Mesenchymal stem cell (in vitro differentiated cells and primary cell): ENCODE results near the gene L3MBTL3.

ENCODE experiments used
- DNase-seq: peaks from one replicate; pipeline ENCODE4 v3.0.0-alpha.2; 2013
- H2AFZ ChIP-seq: one replicate; pipeline ENCODE4 v1.6.1; 2013; ENCODE audit warnings: low read depth, mild to moderate bottlenecking, control low read depth, inconsistent platforms, low read length, moderate library complexity
- H2AK5ac ChIP-seq: 2 replicates; pipeline ENCODE4 v1.6.1; 2013; ENCODE audit warnings: low read length, moderate library complexity, mild to moderate bottlenecking, inconsistent platforms; ENCODE audit not compliant: severe bottlenecking
- H2BK120ac ChIP-seq: one replicate; pipeline ENCODE4 v1.6.1; 2013; ENCODE audit warnings: low read depth, mild to moderate bottlenecking, inconsistent platforms, low read length, moderate library complexity
- H2BK12ac ChIP-seq, 2 experiments: one replicate each; pipeline ENCODE4 v1.6.1; 2013; ENCODE audit warnings: inconsistent platforms in 2 of 2, low read length in 2 of 2, mild to moderate bottlenecking in 2 of 2, moderate library complexity in 2 of 2, control low read depth in 1 of 2
- H2BK15ac ChIP-seq: one replicate; pipeline ENCODE4 v1.6.1; 2013; ENCODE audit warnings: mild to moderate bottlenecking, low read depth, inconsistent platforms; ENCODE audit not compliant: poor library complexity, severe bottlenecking
- H2BK5ac ChIP-seq: 2 replicates; pipeline ENCODE4 v1.6.1; 2013; ENCODE audit warnings: low read depth, mild to moderate bottlenecking, low read length, control low read depth, inconsistent platforms; ENCODE audit not compliant: poor library complexity, severe bottlenecking
- H3K14ac ChIP-seq, 2 experiments: one replicate each; pipeline ENCODE4 v1.6.1; 2013; ENCODE audit warnings: inconsistent platforms in 2 of 2, low read length in 2 of 2, control low read depth in 1 of 2, mild to moderate bottlenecking in 1 of 2, moderate library complexity in 1 of 2
- H3K18ac ChIP-seq, 2 experiments: one replicate each; pipeline ENCODE4 v1.6.1; 2013; ENCODE audit warnings: inconsistent platforms in 2 of 2, low read length in 2 of 2, control low read depth in 1 of 2, low read depth in 1 of 2, mild to moderate bottlenecking in 1 of 2
- H3K23ac ChIP-seq, 2 experiments: one replicate each; pipeline ENCODE4 v1.6.1; 2013; ENCODE audit warnings: inconsistent platforms in 2 of 2, low read length in 2 of 2, mild to moderate bottlenecking in 2 of 2, moderate library complexity in 2 of 2, control low read depth in 1 of 2
- H3K27ac ChIP-seq: 2 replicates; pipeline ENCODE4 v1.5.1; 2013; ENCODE audit warnings: mild to moderate bottlenecking, moderate library complexity, low read length, control low read depth, inconsistent platforms; ENCODE audit not compliant: poor library complexity, severe bottlenecking
- H3K27me3 ChIP-seq, 2 experiments: 2 replicates each; pipeline versions ENCODE4 v1.6.1 to v1.7.0; 2013; ENCODE audit warnings: low read length in 2 of 2, mild to moderate bottlenecking in 2 of 2, moderate library complexity in 2 of 2, control low read depth in 1 of 2, inconsistent platforms in 1 of 2; ENCODE audit not compliant: control insufficient read depth in 1 of 2, insufficient read depth in 1 of 2
- H3K36me3 ChIP-seq, 2 experiments: 2 replicates each; pipeline versions ENCODE4 v1.6.1 to v1.7.0; 2013; ENCODE audit warnings: low read length in 2 of 2, control low read depth in 1 of 2, inconsistent platforms in 1 of 2, low read depth in 1 of 2, mild to moderate bottlenecking in 1 of 2; ENCODE audit not compliant: insufficient read depth in 2 of 2, control insufficient read depth in 1 of 2
- H3K4ac ChIP-seq, 2 experiments: one replicate each; pipeline ENCODE4 v1.6.1; 2013; ENCODE audit warnings: inconsistent platforms in 2 of 2, low read length in 2 of 2, mild to moderate bottlenecking in 2 of 2, moderate library complexity in 2 of 2, control low read depth in 1 of 2, low read depth in 1 of 2
- H3K4me1 ChIP-seq: 2 replicates; pipeline ENCODE4 v1.6.1; 2013; ENCODE audit warnings: low read depth, low read length, control low read depth; ENCODE audit not compliant: control insufficient read depth, insufficient read depth
- H3K4me2 ChIP-seq: 2 replicates; pipeline ENCODE4 v1.6.1; 2013; ENCODE audit warnings: low read length, mild to moderate bottlenecking, inconsistent platforms; ENCODE audit not compliant: poor library complexity, severe bottlenecking
- H3K4me3 ChIP-seq, 2 experiments: 2 replicates each; pipeline versions ENCODE4 v1.5.1 to v1.7.0; 2013; ENCODE audit warnings: low read length in 2 of 2, mild to moderate bottlenecking in 2 of 2, control low read depth in 1 of 2, low read depth in 1 of 2; ENCODE audit not compliant: insufficient read depth in 1 of 2
- H3K79me1 ChIP-seq: replicated peaks from 2 replicates; pipeline ENCODE4 v1.6.1; 2013; ENCODE audit warnings: mild to moderate bottlenecking, control low read depth, low read length, inconsistent platforms; ENCODE audit not compliant: poor library complexity, severe bottlenecking
- H3K9ac ChIP-seq: 2 replicates; pipeline ENCODE4 v1.7.0; 2013; ENCODE audit warnings: mild to moderate bottlenecking, low read length, moderate library complexity
- H3K9me3 ChIP-seq: 2 replicates; pipeline ENCODE4 v1.7.0; 2013; ENCODE audit warnings: mild to moderate bottlenecking, low read length; ENCODE audit not compliant: control insufficient read depth
- H4K8ac ChIP-seq: one replicate; pipeline ENCODE4 v1.6.1; 2013; ENCODE audit warnings: inconsistent platforms, mild to moderate bottlenecking, low read length, moderate library complexity
- H4K91ac ChIP-seq: one replicate; pipeline ENCODE4 v1.6.1; 2013; ENCODE audit warnings: mild to moderate bottlenecking, low read length, inconsistent platforms
- WGBS: methylation state at CpG from one replicate; pipeline ENCODE4 v1.1.7; 2013; ENCODE audit warnings: mixed read lengths; 5-methylcytosine and 5-hydroxymethylcytosine counted together

Gene L3MBTL3

DNA sequence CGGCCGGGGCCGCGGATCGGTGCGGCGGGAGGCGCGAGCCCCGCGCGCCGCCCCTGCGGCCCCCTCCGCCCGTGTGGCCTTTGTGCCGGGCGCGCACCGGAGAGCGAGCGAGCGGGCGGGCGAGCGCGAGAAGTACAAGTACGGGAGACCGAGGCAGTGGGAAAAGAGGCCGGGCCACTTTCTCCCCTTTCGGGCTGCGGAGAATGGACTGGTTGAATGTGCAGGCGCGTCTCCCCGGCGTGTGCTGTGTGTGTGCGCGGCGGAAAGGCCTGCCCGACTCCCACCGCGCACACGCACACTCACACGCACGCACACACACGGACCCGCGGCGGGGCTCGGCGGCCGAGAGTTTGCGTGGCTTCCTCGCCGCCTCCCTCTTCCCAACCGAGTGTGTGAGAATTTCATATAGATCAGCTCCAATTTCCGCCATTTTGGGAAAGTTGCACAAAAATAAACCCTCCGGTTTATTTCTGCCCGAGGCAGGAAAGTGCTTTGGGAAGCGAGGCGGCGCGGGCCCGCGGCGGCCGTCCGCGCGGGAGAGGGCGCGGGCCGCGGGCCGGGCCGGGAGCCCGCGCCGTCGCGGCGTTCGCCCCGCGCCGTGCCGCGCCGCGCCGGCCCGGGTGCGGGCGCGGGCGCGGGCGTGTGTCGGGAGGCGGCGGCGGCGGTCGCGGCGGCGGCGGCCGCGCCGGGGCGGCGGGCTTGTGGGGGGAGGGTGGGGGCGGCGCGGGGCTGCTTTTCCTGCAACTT is 1.1 kb downstream of the L3MBTL3 start:
- Histone ChIP-seq H2BK120ac (peak overlapping the region; percentile 82), H3K27ac (peak overlapping the region; percentile 73), H4K91ac (peak overlapping the region; percentile 57), H3K36me3 (no peaks in the 10 kb centered on the region), H3K9me3 (no peaks in the 10 kb centered on the region), H3K79me1 (peaks cover 2% of the 10 kb centered on the region), H3K4me2 (peak overlapping the region; percentile 62), H2BK12ac (no peak overlapping the region), H3K4me1 (no peaks in the 10 kb centered on the region), H3K14ac (peak overlapping the region in 1 of 2 experiments; percentile 44), H2BK5ac (peak overlapping the region; percentile 15), H3K9ac (peak overlapping the region; percentile 75), H2BK15ac (peak overlapping the region; percentile 46), H3K23ac (peak overlapping the region in 1 of 2 experiments; percentile 23), H4K8ac (peak overlapping the region; percentile 35), H3K4me3 (peak overlapping the region; percentile 84 to 95), H2AFZ (peak overlapping the region; percentile 85), H2AK5ac (no peak overlapping the region), H3K27me3 (no peaks in the 10 kb centered on the region), H3K4ac (peak overlapping the region; percentile 57 to 84), H3K18ac (peak overlapping the region; percentile 64 to 79)
- DNase-seq = peak; percentile 66
- under 1% methylated on average over 44 of the region's 116 CpGs for WGBS

DNA sequence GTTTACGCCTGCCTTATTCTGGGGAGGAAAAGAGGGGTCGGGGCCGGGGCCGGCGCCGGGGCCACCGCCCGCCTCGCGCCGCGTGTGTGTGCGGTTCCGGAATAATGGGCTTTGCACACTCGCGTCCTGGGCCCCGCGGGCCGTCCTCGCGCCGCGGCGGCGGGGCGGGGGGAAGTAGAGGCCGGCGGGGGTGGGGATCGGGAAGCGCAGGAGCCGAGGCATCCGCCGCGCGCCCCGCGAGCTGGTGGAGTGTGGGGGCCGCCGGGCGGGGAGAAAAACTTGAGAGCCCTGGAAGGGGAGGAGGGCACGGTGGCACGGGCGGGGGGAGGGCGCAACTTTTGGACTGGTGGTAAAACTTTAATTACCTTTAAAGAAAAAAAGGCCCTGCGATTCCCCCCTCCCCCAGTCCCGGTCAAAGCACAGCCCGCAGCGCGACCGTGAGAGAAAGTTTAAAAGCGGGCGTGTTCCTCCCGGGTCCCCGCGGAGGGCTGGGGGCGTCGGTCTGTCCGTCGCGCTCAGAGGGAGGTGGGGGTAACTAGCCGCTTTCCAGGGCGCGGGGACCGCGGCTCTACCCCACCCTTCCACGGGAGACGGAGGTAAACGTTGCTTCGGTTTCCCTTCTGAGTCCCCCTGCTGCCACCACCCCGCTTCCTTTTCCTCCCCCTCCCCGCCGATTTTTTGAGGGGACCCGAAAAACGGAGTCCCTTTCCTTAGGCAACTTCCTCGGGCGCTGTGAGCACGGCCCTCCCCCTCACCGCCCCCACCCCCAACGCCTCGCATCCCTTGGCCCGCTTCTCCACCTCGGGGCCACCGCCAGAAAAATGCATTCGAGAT is 1.9 kb downstream of the L3MBTL3 start:
- WGBS = under 1% methylated on average over 66 of the region's 84 CpGs
- Histone ChIP-seq H3K9me3 (no peaks in the 10 kb centered on the region), H3K18ac (peak overlapping the region; percentile 75 to 94), H2AFZ (peak overlapping the region; percentile 0), H2BK15ac (peak overlapping the region; percentile 46), H3K27ac (peak overlapping the region; percentile 92), H3K79me1 (peaks cover 3% of the 10 kb centered on the region), H2AK5ac (no peak overlapping the region), H3K4me1 (no peaks in the 10 kb centered on the region), H3K27me3 (no peaks in the 10 kb centered on the region), H2BK120ac (peak overlapping the region; percentile 90), H3K4ac (peak overlapping the region in 1 of 2 experiments; percentile 82), H3K14ac (peak overlapping the region in 1 of 2 experiments; percentile 51), H3K23ac (no peak overlapping the region), H4K91ac (peak overlapping the region; percentile 70), H3K4me2 (peak overlapping the region; percentile 84), H2BK5ac (peak overlapping the region; percentile 82), H2BK12ac (no peak overlapping the region), H4K8ac (peak overlapping the region; percentile 67), H3K4me3 (peak overlapping the region; percentile 82 to 95), H3K36me3 (no peaks in the 10 kb centered on the region), H3K9ac (peak overlapping the region; percentile 86)
- DNase-seq = peak; percentile 39

DNA sequence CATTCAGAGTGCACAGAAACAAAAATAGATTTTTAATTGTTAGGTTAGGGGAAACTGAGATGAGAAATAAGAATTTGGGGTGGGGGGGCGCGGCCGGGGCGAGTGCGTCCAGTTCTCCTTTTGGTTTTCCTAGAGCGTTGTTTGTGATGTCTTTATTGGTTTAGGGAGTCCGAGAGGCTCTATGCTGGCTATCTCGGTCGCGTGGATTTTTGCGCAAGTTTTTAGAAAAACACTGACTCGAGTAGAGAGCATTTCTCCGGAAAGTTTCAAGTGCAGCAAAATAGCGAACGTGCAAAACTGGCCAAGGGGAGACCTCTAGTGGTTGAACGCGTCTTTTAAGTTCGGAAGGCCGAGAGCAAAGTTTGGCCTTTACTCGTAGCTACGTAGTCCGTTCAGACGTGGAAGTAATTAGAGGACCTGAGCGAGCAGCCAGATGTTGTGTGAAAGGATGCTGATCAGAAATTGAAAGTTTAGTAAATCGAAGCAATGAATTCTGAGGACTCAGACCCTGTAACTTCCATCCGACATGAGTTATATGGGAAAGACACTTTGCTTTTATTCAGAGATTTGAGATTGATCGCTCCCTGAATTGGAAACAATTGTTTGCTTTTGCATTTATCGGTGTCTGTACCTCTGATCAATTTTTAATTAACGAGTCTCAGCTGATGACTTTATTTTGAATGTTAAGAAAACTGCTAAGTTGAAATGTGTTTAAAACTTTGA is 2.7 kb downstream of the L3MBTL3 start:
- Histone ChIP-seq H2AFZ (no peak overlapping the region), H3K18ac (no peak overlapping the region), H2AK5ac (no peak overlapping the region), H2BK15ac (no peak overlapping the region), H3K9ac (peak overlapping the region; percentile 86), H4K91ac (no peak overlapping the region), H3K9me3 (no peaks in the 10 kb centered on the region), H3K27me3 (no peaks in the 10 kb centered on the region), H3K4ac (no peak overlapping the region), H3K4me2 (peak overlapping the region; percentile 84), H3K4me3 (peak overlapping the region; percentile 82 to 95), H2BK120ac (no peak overlapping the region), H3K23ac (no peak overlapping the region), H3K4me1 (no peaks in the 10 kb centered on the region), H4K8ac (no peak overlapping the region), H3K79me1 (peaks cover 3% of the 10 kb centered on the region), H3K36me3 (no peaks in the 10 kb centered on the region), H3K27ac (peak overlapping the region; percentile 92), H2BK5ac (peak overlapping the region; percentile 58), H2BK12ac (no peak overlapping the region), H3K14ac (no peak overlapping the region)
- DNase-seq = peak; percentile 95
- WGBS = 10% methylated on average over 29 of the region's 29 CpGs
